ENCODE measurements around the gene SART1.

- no peak for TF ChIP-seq POLR2A (IDR thresholded peaks at IDR 0.05; ENCODE audit: extremely low read depth, insufficient read length)
- TF ChIP-seq CTCF (IDR thresholded peaks at IDR 0.05; ENCODE audit: low read depth, low read length), result no peak
- no peak for TF ChIP-seq MYC (IDR thresholded peaks at IDR 0.05; ENCODE audit: low read depth, low read length)
Measured at GRCh38 chr11:66004186-66004585, 42.7 kb downstream of the SART1 start.

Measured in NB4 (cell line).